ENCODE measurements around the gene SELENOO.

- TF ChIP-seq CTCF (IDR thresholded peaks at IDR 0.05) = no peak
- TF ChIP-seq POLR2A (IDR thresholded peaks at IDR 0.05) = no peak
These were observed 9.7 kb downstream of the SELENOO start for GRCh38 chr22:50210378-50211139.

Measured in thyroid gland (tissue), 4 donors.